HFF-Myc (cell line): ENCODE data around the gene GALM.

Experiments
- DNase-seq: peaks from one replicate; pipeline ENCODE4 v3.0.0-alpha.2; 2011; ENCODE audit warnings: low read depth; ENCODE audit errors: extremely low read depth
- H3K4me3 ChIP-seq: replicated peaks from 2 replicates; pipeline ENCODE4 v1.5.1; 2011; ENCODE audit warnings: low read depth, mild to moderate bottlenecking, control low read depth, low read length
- CTCF ChIP-seq: IDR thresholded peaks from 2 replicates; pipeline ENCODE4 v1.5.1; 2012; ENCODE audit warnings: mild to moderate bottlenecking, low read depth, low read length, control low read depth; ENCODE audit errors: missing control alignments

Gene GALM

GRCh38 chr2:38765551-38765950 lies 99.6 kb downstream of the GALM start:
- no peak for TF ChIP-seq CTCF
- DNase-seq, result no peak
- no peak overlapping the region for H3K4me3 ChIP-seq

DNA sequence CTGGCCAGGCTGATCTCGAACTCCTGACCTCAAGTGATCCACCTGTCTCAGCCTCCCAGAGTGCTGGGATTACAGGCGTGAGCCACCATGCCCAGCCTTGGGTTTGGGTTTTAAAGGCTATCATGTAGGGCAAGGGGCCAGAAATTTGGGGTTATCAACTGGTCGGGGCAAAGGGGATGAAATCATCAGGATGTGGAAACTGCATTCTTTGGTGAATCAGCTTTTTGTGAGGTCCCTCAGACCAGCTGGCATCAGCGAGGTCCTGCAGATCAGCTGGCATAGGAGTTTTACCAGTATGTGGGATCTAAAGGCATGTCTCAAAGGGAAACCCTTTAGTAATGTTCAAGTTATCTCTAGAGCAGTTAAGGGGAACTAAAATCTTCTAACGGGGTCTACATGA lies 105.7 kb downstream of the GALM start:
- TF ChIP-seq CTCF, result no peak
- no peak for DNase-seq
- no peak overlapping the region for H3K4me3 ChIP-seq

DNA sequence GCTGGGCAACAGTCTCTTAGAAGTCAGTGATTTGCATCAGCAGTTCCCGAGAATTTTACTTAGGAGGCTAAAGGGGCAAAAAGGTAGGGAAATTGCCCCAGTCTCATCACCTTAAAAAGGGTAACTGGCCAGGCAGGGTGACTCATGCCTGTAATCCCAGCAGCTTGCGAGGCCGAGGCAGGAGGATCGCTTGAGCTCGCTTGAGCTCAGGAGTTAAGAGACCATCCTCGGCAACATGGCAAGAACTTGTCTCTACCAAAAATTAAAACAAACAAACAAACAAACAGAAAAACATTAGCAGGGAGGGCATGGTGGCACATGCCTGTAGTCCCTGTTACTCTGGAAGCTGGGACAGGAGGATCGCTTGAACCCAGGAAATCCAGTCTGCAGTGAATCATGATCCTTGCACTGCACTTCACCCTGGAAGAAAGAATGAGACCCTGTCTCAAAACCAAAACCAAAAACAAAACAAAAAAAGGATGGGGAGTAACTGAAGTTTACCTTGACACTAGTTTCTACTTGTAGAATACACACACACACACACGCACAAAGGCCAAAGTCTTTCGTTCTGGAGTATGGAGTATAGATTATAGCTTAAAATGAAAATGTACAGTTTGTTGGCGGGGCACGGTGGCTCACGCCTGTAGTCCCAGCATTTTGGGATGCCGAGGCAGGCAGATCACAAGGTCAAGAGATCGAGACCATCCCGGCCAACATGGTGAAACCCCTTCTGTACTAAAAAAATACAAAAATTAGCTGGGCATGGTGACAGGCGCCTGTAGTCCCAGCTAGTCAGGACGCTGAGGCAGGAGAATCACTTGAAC lies 109.4 kb downstream of the GALM start:
- no peak overlapping the region for H3K4me3 ChIP-seq
- TF ChIP-seq CTCF, result no peak
- no peak for DNase-seq

- H3K4me3 ChIP-seq, result no peak overlapping the region
- no peak for DNase-seq
- TF ChIP-seq CTCF, result no peak
Measured at GRCh38 chr2:38775921-38776225, 110.0 kb downstream of the GALM start.

DNA sequence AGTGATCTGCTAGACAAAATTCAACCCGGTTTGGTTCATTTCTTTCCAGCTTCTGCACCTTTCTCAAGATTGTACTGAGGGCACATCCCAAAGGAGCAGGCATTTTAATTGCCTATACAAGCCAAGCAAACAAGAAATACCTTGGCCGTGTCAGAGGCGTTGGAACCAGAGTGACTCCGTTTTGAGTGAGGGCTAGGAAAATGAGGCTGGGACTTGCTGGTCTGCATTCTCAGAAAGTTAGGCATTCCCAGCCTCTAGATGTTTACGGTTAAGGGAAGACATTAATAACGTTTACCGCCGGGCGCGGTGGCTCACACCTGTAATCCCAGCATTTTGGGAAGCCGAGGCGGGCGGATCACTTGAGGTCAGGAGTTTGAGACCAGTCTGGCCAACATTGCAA lies 110.6 kb downstream of the GALM start:
- TF ChIP-seq CTCF, result no peak
- H3K4me3 ChIP-seq, result no peak overlapping the region
- DNase-seq, result no peak

GRCh38 chr2:38778687-38779082 lies 112.8 kb downstream of the GALM start:
- DNase-seq, result no peak
- TF ChIP-seq CTCF, result no peak
- H3K4me3 ChIP-seq, result peak overlapping the region; percentile 80

GRCh38 chr2:38783586-38783985 lies 117.7 kb downstream of the GALM start:
- no peak for TF ChIP-seq CTCF
- DNase-seq, result no peak
- H3K4me3 ChIP-seq, result no peak overlapping the region
